HG03097 (cell line): Measurements from ENCODE around the gene IL4I1.
"Not testable (repeated sequence)": the region's sequence is repeated elsewhere in the genome, so short reads cannot be mapped to it uniquely, and the experiment has no call there.

Experiments
- ATAC-seq: cut with Tn5 transposase; IDR thresholded peaks from one replicate; pipeline ENCODE4 v1.9.1; 2021; ENCODE audit not compliant: unreplicated experiment, low FRiP score

The IL4I1 gene, protein sequence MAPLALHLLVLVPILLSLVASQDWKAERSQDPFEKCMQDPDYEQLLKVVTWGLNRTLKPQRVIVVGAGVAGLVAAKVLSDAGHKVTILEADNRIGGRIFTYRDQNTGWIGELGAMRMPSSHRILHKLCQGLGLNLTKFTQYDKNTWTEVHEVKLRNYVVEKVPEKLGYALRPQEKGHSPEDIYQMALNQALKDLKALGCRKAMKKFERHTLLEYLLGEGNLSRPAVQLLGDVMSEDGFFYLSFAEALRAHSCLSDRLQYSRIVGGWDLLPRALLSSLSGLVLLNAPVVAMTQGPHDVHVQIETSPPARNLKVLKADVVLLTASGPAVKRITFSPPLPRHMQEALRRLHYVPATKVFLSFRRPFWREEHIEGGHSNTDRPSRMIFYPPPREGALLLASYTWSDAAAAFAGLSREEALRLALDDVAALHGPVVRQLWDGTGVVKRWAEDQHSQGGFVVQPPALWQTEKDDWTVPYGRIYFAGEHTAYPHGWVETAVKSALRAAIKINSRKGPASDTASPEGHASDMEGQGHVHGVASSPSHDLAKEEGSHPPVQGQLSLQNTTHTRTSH

DNA sequence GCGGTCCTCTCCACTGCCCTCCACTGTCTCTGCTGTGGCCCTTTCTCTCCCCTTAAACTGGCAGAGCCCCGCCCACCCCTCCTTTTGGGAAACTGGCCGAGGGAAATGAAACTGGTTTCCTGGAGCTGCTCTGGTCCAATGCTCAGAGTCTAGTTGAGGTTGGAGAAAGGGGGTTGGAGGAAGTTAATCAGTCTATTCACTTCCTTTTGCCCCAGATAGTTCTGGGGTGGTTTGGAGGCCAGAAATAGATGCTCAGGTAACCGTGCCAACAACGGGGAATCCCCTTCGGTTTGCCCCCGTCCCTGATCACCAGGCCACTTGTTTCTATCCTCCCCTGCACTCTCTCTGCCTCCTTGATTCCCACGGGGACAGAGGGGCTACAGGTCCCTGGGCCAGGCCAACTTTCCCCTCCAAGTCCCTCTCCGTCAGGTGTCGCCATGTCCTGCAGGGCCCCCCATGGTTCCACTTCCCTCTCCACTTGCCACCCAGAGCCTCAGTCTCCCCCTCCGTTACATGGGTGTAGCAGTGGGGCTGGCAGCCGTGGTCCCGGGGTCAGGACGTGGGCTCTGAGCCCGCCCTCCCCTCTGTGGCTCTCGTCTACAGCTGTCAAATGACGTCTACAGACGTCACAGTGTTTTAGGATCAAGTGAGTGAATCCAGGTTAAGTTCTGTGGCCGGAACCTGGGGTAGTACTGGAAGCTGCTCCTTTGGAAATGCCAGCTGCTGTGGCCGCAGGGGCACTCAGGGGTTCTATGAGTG lies at the start of gene IL4I1:
Gene IL4I1, minus strand, starts transcription at position 25 of the 759 bp plus-strand sequence. CDS start 727 bp downstream, outside the sequence.
- peak; percentile 61 for ATAC-seq

DNA sequence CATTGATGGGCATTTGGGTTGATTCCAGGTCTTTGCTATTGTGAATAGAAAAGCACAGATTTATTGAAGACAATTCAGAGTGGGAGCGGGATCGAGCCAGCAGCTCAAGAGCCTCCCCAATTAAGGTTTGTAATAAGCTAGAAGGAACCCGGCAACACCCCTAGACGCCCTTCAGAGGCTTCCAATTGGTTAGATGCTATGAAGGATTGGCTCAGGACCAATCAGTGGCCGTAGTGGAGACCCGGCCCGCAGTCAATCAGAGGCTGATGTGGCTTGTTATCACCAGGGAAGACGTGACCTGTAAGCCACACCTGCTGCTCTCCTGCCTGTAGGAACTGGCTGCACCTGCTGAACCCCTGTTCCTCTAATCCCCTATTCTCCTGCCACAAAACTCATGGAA lies 49.7 kb upstream of the IL4I1 start:
- no peak for ATAC-seq

DNA sequence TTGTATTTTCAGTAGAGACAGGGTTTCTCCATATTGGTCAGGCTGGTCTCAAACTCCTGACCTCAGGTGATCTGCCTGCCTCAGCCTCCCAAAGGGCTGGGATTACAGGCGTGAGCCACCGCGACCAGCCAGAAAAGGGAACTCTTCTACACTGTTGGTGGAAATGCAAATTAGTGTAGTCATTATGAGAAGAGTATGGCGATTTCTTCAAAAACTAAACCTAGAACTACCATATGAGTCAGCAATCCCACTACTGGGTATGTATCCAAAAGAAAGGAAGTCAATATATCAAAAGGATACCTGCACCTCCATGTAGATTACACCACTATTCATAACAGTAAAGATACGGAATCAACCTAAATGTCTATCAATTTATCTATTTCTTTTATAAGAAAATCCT lies 47.9 kb upstream of the IL4I1 start:
- ATAC-seq: not testable (repeated sequence)

DNA sequence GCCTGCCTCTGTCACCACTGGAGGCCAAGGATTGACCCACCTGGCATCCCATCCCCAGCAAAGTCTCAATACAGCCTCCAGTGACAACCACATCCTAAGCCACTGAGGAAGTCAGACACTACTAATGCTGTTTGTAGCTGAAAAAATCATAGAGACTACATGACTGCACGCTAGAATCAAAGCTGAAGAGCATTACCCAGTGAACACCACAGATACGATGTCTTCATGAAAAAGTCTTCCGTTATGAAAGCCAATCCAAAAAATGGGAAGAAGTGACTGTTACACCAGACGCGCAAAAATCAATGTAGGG lies 43.8 kb upstream of the IL4I1 start:
- no peak for ATAC-seq

DNA sequence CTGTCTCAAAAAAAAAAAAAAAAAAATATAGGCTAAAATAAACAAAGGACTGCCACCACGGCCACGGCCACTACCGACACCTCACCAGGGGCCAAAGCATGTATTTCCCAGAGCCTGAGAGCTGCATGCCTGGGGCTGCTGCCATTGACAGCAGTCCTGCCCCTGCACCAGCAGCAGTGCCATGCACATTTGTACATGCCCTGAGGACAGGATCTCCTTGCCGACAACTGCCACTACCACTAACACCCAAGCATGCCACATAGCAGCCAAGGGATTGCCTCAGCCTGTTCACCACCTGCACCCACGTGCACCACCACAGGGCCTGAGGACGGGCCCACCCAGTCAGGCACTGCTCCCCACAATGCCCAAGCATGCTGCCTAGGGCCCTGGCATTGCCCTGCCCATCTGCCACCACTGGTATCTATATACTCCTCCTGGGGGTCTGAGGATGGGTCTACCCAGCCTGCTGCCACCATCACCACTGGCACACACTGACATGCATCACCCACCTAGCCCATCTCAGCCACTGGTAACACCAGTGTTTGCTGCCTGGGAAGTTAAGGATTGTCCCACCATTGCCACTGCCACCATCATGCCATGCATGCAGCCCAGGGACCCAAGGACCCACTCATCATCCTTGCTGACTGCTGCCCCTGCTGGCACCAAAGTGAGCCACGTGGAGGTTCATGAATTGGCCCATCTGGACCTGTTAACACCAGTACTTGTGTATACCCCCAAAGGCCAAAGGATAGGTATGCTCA lies 43.2 kb upstream of the IL4I1 start:
- no peak for ATAC-seq

DNA sequence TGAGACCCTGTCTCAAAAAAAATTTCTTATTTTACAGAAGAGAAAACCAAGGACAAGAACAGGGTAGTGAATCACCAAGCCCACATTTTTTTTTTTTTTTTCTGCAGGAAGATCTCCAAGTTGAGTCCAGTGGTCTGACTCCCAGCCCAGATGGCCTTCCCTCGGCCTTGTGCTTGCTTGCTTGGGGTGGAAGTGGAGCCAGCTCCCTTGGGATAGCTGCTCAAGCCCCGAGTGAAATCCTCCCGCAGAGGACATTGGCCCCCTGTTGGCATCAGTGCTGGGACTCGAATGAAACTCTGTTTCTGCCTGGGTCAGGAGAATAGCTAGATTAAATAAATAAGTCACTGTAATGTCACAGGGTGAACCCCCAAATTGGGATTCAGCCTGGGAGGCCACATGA lies 42.0 kb upstream of the IL4I1 start:
- no peak for ATAC-seq

DNA sequence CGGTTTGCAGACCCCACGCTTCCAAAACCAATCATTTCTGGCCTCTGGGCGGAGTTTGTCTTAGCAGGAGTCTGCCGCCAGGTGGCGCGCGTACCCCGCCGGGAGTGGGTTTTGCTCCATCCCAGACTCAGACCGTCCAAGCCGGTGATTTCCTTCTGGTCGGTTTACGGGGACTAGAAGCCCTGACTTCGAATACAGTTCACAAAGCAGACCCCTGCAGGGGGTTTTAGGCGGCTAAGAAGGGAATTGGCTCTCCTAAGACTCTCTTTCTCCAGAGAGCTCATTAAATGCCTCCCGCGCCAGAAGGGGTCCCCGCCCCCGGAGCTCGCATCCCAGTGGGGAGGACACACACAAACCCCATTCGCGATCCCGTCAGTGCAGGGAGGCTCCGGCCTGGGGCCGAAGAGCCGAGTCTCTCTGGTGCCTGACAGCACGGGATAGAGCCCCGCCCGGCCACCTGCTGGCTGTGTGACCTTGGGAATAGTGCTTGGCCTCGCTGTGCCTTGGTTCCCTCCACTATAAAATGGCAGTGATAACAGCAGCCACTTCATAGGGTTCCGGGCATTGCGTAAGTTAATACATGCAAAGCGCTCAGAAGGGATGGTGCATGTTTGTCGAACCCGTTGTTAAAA lies 41.2 kb upstream of the IL4I1 start:
- no peak for ATAC-seq

DNA sequence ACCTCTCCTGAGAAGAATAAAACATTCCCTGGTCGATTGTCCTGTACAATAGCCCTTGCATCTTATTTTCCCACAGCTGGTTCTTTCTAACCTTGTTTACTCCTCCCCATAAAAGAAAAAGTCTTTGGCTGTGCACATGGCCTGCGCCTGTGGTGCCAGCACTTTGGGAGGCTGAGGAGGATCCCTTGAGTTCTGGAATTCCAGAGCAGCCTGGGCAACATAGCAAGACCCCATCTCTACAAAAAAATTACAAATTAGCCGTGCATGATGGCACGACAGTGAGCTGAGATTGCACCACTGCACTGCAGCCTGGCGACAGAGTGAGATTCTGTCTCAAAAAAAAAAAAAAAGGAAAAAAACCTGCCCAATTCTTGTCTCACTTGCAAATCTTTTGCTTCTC lies 39.9 kb upstream of the IL4I1 start:
- no peak for ATAC-seq

DNA sequence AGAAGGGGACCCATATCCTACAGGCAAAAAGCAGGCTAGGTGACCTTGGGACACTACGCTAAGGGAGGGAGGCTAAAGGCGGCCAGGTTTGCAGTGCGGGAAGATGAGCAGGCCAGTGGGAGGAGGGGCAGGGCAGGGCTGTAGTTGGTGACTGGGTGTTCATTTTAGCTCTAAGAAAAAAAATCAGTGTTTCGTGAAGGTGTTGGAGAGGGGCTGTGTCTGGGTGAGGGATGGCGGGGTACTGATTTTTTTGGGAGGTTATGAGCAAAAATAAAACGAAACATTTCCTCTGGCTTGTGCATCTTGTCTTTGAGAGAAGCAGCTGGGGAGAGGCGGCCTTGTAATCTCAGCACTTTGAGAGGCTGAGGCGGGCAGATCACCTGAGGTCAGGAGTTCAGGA lies 37.0 kb upstream of the IL4I1 start:
- no peak for ATAC-seq

DNA sequence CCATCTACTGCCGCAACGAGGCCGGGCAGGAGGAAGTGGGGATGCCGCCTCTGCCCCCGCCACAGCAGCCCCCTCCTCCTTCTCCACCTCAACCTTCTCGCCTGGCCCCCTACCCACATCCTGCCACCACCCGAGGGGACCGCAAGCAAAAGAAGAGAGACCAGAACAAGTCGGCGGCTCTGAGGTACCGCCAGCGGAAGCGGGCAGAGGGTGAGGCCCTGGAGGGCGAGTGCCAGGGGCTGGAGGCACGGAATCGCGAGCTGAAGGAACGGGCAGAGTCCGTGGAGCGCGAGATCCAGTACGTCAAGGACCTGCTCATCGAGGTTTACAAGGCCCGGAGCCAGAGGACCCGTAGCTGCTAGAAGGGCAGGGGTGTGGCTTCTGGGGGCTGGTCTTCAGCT lies 36.0 kb upstream of the IL4I1 start:
- no peak for ATAC-seq

DNA sequence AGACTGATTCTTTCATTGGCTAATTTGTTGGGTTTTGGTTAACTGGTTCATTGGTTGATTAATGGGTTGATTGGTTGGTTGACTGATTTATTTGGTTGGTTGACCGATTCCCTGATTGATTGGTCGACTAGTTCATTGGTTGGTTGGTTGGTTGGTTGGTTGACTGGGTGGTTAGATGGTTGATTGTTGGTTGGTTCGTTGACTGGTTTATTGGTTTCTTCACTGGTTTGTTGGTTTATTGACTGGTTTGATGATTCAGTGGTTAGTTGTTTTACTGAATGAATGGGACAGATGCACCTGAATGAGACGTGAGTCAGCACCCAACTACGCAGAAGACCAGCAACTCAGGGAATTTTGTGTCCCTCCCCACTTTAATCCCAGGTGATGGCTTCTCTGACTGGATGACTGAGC lies 35.4 kb upstream of the IL4I1 start:
- ATAC-seq: no peak

DNA sequence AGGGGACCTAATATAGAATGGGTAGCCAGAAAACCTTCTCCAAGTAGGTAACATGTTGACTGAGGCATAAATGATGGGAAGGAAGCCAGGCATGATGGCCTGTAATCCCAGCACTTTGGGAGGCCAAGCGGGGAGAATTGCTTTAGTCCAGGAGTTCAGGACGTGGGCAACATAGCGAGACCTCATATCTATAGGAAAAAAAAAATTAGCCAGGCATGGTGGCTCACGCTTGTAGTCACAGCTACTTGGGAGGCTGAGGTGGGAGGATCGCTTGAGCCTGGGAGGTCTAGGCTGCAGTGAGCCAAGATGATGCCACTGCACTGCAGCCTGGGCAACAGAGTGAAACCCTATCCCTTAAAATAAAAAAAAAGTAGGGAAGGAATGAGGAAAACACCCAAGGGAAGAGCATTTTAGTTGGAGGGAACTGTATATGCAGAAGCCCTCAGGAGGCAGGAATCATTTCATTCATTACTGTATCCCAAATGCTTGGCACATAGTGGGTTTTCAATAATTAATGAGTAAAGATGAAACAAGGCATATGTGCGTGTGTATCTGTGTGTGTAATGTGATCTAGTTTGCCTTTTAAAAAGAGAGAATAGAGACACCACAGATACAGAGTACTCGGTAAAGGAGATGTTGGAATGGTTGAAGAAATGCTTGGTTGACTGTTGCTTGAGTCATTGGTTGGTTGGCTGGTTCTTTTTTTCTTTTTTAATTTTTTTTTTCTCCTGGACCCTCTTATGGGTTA lies 34.8 kb upstream of the IL4I1 start:
- no peak for ATAC-seq

DNA sequence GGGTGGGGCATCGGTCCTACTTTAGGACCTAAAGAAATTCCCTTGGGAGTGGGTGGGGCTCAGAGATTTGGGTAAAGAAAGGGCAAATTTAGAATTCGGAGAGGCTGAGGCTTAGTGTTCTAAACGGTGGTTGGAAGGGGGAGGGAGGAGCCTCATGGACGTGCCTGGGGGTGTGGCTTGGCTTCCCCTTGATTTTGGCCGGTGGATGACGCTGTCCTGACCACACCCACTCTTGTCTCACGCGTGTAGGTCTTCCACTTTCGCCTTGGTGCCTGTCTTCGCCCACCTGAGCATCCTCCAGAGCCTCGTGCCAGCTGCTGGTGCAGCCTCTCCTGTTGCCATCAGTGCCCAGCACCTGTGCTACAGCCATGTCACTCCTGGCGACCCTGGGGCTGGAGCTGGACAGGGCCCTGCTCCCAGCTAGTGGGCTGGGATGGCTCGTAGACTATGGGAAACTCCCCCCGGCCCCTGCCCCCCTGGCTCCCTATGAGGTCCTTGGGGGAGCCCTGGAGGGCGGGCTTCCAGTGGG lies 33.9 kb upstream of the IL4I1 start:
- no peak for ATAC-seq

DNA sequence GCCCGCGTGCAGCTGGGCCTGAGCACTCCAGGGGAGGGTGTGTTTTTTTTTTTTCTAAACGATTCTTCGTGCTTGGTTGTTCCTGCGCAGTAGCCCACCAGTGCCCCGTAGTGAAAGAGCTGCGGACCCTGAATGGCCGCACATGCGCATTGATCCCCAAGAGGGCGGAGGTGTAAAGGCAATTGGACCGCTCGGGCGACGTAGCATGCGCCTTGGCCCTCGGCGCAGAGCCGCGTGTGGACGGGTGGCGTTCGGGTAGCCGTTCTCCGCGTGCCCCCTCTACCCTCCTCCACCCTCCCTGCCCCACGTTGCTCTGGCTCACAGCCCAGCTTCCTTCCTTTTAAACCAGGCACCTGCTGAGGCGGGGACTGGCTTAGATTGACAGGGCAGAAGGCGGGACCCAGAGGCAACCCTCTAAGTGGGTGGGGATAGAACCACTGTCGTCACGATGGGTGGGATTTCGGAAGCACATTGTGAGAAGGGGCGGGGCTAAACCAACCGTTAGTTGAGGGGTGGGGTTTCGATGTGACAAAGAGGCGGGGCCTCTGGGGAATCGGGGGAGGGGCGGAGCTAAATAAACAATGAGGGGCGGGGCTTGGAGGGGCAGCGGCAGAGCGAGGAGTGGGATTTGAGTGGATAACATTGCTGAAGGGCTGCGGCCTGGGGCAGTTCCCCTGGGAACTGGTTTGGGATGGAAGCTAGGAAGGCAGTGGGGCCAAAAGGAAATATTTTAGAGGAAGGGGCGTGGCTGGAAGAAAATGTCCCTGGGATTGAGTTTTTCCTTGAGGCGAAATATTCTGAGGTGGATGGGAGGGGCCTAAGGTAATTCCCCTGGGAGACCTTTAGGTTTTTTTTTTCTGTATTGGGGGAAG lies 33.2 kb upstream of the IL4I1 start:
- ATAC-seq: peak; percentile 76

DNA sequence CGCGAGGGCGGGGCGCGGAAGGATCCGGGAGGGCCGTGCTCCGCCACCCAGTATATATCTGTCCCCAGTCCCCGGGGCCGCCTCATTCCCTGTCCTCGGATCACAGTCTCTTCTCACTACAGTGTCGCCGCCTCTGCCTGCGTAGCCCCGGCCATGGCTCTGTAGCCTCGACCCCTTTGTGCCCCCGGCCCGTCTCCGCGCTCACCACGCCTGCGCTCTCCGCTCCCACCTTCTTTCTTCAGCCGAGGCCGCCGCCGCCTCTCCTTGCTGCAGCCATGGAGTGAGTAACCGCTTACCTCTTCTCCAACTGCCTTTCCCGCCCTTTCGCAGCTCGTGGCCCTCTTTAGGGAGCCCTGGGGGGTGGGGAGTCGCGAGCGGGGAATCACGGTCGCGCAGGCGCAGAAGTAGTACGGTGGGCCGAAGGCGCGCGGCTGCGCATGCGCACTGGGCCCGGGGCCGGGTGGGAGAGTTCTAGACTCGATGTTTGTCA lies 32.5 kb upstream of the IL4I1 start, which contains the start of the genes ATF5 and NUP62:
Gene ATF5, plus strand, starts transcription at position 85 of the 490 bp plus-strand sequence. CDS start 1,646 bp downstream, outside the sequence.
Gene NUP62, minus strand, starts transcription at position 384 of the 490 bp plus-strand sequence. CDS start 19,697 bp downstream, outside the sequence.
- ATAC-seq: peak; percentile 43

DNA sequence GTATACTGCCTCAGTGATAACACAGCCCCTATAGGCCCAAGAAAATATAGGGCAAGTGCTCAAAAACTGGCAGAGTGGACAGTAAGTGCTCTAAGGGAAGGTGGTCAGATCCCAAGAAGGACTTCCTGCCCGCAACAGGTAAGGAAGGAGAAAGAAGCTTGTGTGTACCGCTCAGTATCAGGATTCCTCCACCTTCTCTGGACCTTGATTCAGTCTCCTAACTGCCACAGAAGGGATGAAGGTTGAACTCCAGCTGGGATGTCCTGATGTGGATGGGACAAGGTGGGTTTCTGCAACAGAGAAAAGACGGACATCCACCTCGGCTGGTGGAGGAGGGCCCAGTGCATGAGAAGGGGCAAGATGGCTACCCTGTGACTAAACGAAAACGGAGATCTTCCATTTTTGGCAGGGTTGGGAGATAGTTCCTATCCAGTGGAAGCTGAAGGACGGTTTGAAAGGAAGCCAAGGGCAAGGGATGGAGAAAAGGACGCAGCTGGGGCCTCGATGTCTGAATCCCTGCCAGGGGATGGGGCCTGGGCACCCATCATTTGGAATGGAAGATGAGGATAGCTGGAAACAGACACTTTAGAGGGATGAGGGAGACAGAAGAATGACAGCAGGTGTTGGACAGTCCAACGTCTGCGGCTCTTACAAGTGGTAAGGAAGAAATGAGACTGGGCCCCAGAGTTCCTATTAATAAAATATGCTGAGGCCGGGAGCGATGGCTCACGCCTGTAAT lies 31.0 kb upstream of the IL4I1 start:
- no peak for ATAC-seq

DNA sequence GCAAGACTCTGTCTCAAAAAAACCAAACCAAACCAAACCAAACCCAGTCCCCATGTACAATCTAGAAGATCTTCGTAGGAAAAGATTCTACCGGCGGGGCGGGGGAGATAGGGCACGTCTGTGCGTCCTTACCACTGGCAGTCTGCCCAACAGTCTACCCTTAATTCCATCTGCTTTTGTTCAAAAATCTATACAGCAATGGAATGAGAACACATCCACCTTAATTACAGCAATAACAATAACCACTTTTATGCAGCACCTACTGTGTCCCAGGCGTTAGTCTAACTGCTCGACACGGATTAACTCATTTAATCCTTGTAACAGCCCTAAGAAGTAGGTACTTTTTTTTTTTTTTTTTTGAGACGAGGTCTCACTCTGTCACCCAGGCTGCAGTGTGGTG lies 29.8 kb upstream of the IL4I1 start:
- ATAC-seq: no peak

DNA sequence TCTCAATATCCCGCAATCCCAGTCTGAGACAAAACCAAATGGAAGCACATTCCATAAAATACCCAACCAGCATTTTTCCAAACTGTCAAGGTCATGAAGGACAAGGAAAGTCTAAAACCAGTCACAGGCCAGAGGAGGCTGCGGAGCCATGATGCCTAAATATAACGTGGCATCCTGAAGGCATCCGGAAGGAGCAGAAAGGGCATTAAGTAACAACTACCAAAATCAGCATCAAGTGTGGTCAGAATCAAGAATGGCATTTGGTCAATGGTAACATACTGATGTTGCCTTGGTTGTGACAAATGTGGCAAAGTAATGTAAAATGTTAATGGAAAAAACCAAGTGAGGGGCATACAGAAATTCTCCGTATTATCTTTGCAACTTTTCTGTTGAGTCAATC lies 28.8 kb upstream of the IL4I1 start:
- ATAC-seq: no peak
